Mononuclear cell (primary cell): Measurements from ENCODE around the gene AOC3. TPM values are rescaled to one million over a fixed set of nuclear protein-coding genes. Genes with fewer than 3 reads are reported as not detected.
"Not testable (repeated sequence)": the region's sequence is repeated elsewhere in the genome, so short reads cannot be mapped to it uniquely, and the experiment has no call there.

Source experiments
- H3K27me3 ChIP-seq: 2 replicates; pipeline ENCODE4 v1.6.0; 2011; ENCODE audit warnings: low read length, control low read depth; ENCODE audit not compliant: insufficient read depth
- H3K4me1 ChIP-seq: 2 replicates; pipeline ENCODE4 v1.5.1; 2011; ENCODE audit warnings: mild to moderate bottlenecking, low read length, control low read depth; ENCODE audit not compliant: insufficient read depth
- H3K4me3 ChIP-seq: 2 replicates; pipeline ENCODE4 v1.5.1; 2011; ENCODE audit warnings: mild to moderate bottlenecking, low read length, moderate library complexity
- H3K9me3 ChIP-seq: 2 replicates; pipeline ENCODE4 v1.5.1; 2011; ENCODE audit warnings: low read depth, mild to moderate bottlenecking, control low read depth, low read length
- total RNA-seq: library from RNA; depleted of rRNA; stranded (reverse); fragments of >200 nt; gene quantifications from one replicate; pipeline ENCODE4 v1.2.3, GENCODE V29; 2012

Gene AOC3
- total RNA-seq, 1 donor = 0.21 TPM

- Histone ChIP-seq H3K27me3 (no peaks in the 10 kb centered on the region), H3K4me1 (peaks cover 34% of the 10 kb centered on the region), H3K9me3 (no peaks in the 10 kb centered on the region), H3K4me3 (no peak overlapping the region)
Observed at GRCh38 chr17:42886283-42887176, 35.5 kb downstream of the AOC3 start.

DNA sequence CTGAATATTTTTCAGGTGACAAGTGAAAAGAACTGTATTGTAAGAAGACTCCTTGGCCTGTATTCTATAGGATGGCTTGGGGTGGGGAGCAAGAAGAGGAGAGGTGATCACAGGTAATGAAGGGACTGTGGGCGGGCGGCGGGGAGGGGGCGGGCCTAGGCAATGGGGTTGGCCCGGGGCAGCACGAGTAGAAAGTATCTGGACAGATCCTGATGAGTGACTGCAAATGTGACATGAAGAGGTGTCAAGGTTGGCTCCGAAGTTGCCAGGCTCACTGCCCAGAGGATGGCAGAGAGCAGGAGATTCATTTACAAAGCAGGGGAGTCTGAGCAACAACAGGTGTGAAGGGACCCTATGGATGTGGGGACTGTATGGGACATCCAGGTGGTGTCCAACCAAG, 38.8 kb downstream of the AOC3 start:
- Histone ChIP-seq H3K9me3 (no peaks in the 10 kb centered on the region), H3K4me3 (no peak overlapping the region), H3K27me3 (no peaks in the 10 kb centered on the region), H3K4me1 (peaks cover 64% of the 10 kb centered on the region)

- Histone ChIP-seq H3K27me3 (no peaks in the 10 kb centered on the region), H3K9me3 (no peaks in the 10 kb centered on the region), H3K4me3 (no peak overlapping the region), H3K4me1 (peaks cover 57% of the 10 kb centered on the region)
Observed at GRCh38 chr17:42891539-42892152, 40.6 kb downstream of the AOC3 start.

GRCh38 chr17:42893359-42893758, 42.4 kb downstream of the AOC3 start:
- no peak overlapping the region for H3K4me3 ChIP-seq
- no peaks in the 10 kb centered on the region for H3K27me3 ChIP-seq
- H3K9me3 ChIP-seq = no peaks in the 10 kb centered on the region
- peaks cover 43% of the 10 kb centered on the region for H3K4me1 ChIP-seq

DNA sequence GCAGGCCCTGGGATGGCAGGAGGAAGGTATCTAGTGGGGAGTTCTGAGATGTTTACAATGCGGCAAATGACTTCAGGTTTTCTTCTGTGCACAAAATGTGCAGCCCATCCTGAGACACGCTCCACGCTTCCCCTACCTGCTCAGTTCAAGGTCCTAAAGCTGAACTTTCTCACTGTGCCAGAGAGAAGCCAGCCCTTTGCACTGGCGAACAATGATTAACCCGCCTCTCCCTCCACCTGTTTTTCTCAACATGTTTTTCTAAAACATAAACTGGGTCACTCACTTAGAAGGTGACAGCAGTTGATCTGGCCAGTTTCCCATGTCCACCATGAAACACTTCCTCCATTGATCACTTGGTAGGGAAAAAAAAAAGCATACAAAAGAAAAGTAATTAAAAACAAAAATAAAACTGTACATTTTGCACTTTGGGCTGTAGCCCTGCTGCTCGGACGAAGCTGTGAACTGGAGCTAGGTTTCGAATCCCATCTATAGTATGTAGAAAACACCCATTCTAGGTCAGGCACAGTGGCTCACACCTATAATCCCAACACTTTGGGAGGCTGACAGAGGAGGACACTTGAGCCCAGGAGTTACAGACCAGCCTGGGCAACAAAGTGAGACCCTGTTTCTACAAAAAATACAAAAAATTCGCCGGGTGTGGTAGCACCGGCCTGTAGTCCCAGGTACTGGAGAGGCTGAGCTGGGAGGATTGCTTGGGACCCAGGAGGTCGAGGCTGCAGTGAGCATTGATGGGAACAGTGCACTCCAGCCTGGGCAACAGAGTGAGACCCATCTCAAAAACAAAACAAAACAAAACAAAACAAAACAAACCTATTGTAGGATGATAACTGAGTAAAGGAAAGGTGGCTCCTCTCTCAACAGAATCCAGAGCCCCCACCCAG, 43.5 kb downstream of the AOC3 start:
- H3K9me3 ChIP-seq = no peaks in the 10 kb centered on the region
- peaks cover 42% of the 10 kb centered on the region for H3K4me1 ChIP-seq
- H3K27me3 ChIP-seq = no peaks in the 10 kb centered on the region
- no peak overlapping the region for H3K4me3 ChIP-seq

GRCh38 chr17:42895185-42895555, 44.2 kb downstream of the AOC3 start:
- Histone ChIP-seq H3K27me3 (no peaks in the 10 kb centered on the region), H3K9me3 (no peaks in the 10 kb centered on the region), H3K4me1 (peaks cover 42% of the 10 kb centered on the region), H3K4me3 (no peak overlapping the region)

DNA sequence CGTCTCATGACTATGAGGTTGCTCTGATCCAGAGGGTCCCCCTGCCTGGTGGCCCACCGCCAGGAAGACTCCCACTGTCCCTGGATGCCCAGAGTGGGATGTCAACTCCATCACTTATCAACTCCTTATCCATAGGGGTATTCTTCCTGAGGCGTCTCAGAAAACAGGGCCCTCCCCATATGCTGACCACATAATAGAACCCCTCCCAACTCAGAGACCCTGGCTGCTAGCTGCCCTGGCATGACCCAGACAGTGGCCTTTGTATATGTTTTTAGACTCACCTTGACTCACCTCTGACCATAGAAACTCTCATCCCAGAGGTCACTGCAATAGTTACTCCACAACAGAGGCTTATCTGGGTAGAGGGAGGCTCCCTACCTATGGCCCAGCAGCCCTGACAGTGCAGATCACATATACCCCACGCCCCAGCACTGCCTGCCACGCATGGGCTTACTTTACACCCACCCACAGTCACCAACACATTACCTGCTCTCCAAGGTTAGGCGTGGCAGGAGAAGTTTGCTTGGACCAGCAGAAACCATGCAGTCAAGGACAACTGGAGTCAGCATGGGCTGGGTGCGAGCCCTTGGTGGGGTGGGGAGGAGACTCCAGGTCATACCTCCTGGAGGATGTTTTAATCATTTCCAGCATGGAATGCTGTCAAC, 47.3 kb downstream of the AOC3 start:
- Histone ChIP-seq H3K27me3 (no peaks in the 10 kb centered on the region), H3K4me3 (no peak overlapping the region), H3K9me3 (no peaks in the 10 kb centered on the region), H3K4me1 (peaks cover 24% of the 10 kb centered on the region)

- H3K27me3 ChIP-seq, H3K4me3 ChIP-seq, H3K4me1 ChIP-seq, H3K9me3 ChIP-seq: not testable (repeated sequence)
Observed at GRCh38 chr17:42899981-42900380, 49.0 kb downstream of the AOC3 start.

- no peak within 1 kb of the TSS for H3K4me3 ChIP-seq
- H3K4me1 ChIP-seq = peaks cover under 1% of the 10 kb centered on the region
- no peaks in the 10 kb centered on the region for H3K9me3 ChIP-seq
- no peaks in the 10 kb centered on the region for H3K27me3 ChIP-seq
Observed at GRCh38 chr17:42900460-42901331, 49.7 kb downstream of the AOC3 start, which contains the start of gene G6PC1. Gene G6PC1 (plus strand): TSS chr17:42900799. CDS start chr17:42900877, 78 bp downstream.

DNA sequence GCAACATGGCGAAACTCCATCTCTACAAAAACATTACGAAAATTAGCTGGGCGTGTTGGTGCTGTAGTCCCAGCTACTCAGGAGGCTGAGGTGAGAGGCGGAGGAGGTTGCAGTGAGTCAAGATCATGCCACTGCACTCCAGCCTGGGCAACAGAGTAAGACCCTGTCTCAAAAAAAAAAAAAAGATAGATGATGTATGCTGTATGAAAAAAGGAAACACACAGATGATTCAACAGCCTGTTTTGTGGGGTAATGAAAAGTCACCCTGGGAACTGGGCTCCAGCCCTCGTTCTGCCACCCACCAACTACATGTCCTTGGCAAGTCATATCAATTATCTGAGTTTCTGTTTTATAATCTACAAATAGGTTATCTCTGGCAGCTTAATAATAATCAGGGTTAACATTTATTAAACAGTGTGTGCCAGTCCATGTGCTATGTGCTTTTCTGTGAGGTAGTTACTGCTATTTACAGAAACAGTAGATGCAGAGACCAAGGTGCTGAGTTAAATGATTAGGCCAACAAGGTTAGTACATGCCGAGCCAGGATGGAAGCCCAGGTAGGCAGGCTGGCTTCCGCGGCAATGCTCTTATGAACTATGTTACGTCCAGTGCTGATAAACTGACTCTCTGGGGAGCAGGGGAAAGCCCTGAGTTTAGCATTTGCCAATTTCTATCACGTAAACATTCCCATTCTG, 50.7 kb downstream of the AOC3 start:
- no peaks in the 10 kb centered on the region for H3K27me3 ChIP-seq

GRCh38 chr17:42904110-42904469, 53.1 kb downstream of the AOC3 start:
- Histone ChIP-seq H3K4me1 (no peaks in the 10 kb centered on the region), H3K27me3 (no peaks in the 10 kb centered on the region), H3K4me3 (no peak overlapping the region), H3K9me3 (no peaks in the 10 kb centered on the region)

More for the DNA sequence above, 50.7 kb downstream of the AOC3 start:
- Histone ChIP-seq H3K9me3 (no peaks in the 10 kb centered on the region), H3K4me3 (no peak overlapping the region), H3K4me1 (no peaks in the 10 kb centered on the region)

- Histone ChIP-seq H3K4me3 (no peak overlapping the region), H3K4me1 (no peaks in the 10 kb centered on the region), H3K9me3 (no peaks in the 10 kb centered on the region), H3K27me3 (no peaks in the 10 kb centered on the region)
Observed at GRCh38 chr17:42906772-42907446, 55.9 kb downstream of the AOC3 start.
